ENCODE data around the gene TGM4.

Gene TGM4

DNA sequence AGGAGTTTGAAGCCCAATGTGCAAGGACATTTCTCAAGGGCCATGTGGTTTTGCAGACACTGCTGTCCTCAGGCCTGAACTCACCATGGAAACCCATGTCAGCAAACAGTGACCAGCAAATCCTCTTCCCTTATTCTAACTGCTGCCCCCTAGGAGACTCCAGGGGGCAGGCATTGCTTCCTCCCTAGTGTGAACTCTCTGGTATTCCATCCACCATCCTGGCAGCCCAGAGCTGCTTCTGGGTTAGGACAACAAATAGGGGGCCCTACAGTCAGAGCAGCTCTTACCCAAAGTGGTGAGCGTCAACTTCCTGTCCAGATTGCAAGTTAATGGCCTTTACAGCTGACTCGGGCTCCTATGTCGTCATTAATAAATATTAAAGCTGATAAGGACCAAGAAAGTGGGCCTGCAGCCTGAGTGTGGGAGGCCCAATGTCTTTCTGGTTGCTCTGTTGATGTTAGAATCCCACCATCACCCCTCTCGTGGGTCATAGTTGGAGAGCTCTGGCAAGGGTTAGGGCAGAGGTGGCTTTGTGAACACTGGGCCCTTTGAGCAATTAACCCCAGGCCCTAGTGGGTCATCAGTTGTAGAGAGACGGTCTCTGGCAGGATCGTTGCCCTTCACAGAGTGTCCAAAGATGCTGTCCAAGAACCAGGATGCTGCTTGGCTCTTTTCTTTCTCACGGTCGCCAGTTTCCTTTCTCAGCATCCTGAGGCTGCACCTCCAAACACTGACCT lies 41.5 kb downstream of the TGM4 start:
- DNase-seq (no peak), ATAC-seq (no peak)
- Mint-ChIP-seq H3K27me3 (no peaks in the 10 kb centered on the region), H3K36me3 (ENCODE audit: low read depth) (no peaks in the 10 kb centered on the region), H3K9me3 (no peaks in the 10 kb centered on the region), H3K4me3 (no peak overlapping the region), H3K4me1 (no peaks in the 10 kb centered on the region), H3K27ac (no peak overlapping the region)

DNA sequence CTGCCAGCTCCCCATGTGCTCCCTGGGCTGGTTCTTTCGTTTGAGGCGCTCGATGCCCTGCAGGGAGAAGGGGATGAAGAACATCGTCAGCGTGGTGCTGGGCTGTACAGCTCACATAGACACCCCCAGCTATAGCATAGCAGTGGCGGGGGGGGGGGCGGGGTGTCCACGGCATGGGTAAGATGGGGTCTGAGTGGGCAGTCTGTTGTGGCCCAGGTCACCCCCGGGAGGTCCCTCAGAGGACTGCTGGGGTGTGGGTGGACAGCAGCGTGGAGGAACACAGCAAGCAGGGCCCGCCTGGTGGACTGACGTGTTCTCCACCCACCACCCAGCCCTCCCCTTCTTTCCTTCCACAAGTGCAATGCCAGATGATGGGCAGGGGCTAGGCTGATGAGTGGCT lies 43.7 kb downstream of the TGM4 start:
- Mint-ChIP-seq H3K9me3 (no peaks in the 10 kb centered on the region), H3K27ac (no peak overlapping the region), H3K36me3 (ENCODE audit: low read depth) (no peaks in the 10 kb centered on the region), H3K27me3 (no peaks in the 10 kb centered on the region), H3K4me1 (no peaks in the 10 kb centered on the region), H3K4me3 (no peak overlapping the region)
- no peak for DNase-seq
- no peak for ATAC-seq

DNA sequence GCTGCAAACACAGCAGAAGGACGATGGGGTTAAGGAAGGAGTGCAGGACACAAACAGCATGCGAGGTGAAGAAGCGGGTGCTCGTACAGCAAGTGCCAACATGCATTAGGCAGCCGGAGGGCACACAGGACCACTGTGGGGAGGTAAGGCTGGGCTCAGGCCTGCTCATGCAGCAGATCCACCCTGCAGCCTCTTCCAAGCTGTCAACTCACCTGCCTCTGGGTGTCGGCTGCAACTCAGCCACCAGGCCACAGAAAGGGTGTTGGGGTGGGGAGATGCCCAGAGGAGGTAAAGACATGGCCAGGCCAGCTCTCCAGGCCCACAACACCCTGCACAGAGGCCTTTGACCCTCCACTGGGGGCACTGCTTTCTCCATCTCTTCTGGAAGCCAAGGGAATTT lies 44.2 kb downstream of the TGM4 start:
- H3K9me3 Mint-ChIP-seq = no peaks in the 10 kb centered on the region
- H3K27ac Mint-ChIP-seq = no peak overlapping the region
- DNase-seq (no peak), ATAC-seq (no peak)
- no peaks in the 10 kb centered on the region for H3K36me3 Mint-ChIP-seq (ENCODE audit: low read depth)
- no peaks in the 10 kb centered on the region for H3K4me1 Mint-ChIP-seq
- H3K27me3 Mint-ChIP-seq = no peaks in the 10 kb centered on the region
- H3K4me3 Mint-ChIP-seq = no peak overlapping the region

DNA sequence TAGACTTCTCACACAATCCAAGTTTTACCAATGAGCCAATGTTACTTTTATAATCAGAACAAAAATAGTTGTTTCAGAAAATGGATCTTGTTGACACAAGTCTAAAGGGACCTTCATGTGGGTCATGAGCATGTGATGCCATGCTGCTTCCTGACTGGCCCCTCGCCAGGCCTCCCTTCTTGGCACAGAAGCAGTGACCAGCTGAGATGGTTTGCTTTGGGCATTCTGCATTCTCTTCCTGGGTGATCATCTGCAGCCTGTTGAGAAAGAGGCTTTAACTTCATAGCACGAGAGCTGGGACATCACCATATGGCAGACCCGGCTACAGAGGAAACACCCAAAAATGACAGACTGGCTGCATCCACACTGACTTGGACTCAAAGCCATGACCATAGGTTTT lies 45.7 kb downstream of the TGM4 start:
- Mint-ChIP-seq H3K27me3 (no peaks in the 10 kb centered on the region), H3K36me3 (ENCODE audit: low read depth) (no peaks in the 10 kb centered on the region), H3K27ac (no peak overlapping the region), H3K9me3 (no peaks in the 10 kb centered on the region), H3K4me3 (no peak overlapping the region), H3K4me1 (no peaks in the 10 kb centered on the region)
- ATAC-seq (no peak), DNase-seq (no peak)

DNA sequence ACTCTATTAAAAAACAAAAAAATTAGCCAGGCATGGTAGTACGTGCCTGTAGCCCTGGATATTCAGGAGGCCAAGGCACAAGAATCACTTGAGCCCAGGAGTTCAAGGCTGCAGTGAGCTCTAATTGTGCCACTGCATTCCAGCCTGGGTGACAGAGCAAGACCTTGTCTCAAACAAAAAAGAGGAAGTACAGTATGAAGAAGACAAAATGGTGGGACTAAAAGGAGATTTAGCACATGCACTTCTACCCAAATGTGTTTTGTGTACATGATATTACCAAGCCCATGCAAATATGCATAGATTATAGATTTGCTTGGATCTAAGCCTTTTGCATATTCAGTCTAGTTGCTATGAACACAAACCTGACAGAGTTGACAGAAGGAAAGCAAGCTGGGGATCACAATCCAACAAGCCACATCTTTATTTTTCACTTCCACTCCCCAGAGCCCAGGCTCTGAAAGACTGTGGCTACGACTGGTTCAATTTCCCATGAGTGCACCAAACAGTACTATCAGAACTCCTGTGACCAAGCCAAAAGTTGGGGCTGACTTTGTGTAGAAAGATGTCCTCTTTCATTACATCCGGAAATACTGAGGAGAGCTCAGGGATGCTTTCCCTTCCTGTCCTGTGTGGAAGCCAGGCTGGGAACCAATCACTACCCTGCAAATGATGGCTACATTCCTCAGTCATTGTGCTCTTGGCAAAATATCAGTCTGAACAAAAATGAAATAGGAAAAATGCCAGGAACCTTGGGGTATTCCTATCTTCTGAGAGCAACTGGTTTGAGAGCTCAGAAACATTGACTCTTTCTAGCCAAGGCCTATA lies 49.4 kb downstream of the TGM4 start:
- H3K27me3 Mint-ChIP-seq = no peaks in the 10 kb centered on the region
- no peak overlapping the region for H3K4me3 Mint-ChIP-seq
- no peak for DNase-seq
- ATAC-seq = no peak
- H3K4me1 Mint-ChIP-seq = no peaks in the 10 kb centered on the region
- H3K27ac Mint-ChIP-seq = no peak overlapping the region
- peaks cover 10% of the 10 kb centered on the region for H3K36me3 Mint-ChIP-seq (ENCODE audit: low read depth)
- no peaks in the 10 kb centered on the region for H3K9me3 Mint-ChIP-seq

DNA sequence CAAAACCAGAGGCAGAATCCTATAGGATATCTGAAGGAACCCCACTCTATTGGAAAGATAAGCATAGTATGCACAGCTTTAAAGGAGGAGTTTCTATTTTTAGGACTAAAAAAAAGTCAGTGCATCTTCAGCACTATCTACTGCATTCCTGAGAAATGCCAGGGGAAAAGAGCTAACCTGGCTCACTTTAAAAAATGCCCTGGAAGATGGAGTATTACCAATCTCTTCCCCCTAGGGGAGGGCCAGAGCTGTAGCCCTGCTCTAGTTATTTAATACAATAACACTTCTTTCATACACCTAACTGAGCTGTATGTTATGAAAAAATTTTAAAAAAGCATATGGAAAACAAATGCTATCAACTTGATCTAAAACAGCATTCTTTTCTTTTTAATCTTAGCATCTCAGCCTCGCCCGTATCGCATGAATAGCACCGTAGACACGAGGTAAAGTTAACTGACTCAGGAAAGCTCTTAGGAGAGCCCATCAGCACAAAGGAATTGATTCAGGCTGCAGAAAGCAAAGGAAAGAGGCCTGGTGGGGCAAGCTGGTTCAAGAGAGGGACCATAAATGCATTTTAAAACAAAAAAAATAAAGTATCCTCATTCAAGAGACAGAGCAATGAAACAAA lies 50.2 kb downstream of the TGM4 start:
- no peaks in the 10 kb centered on the region for H3K4me1 Mint-ChIP-seq
- ATAC-seq = no peak
- H3K9me3 Mint-ChIP-seq = no peaks in the 10 kb centered on the region
- H3K27me3 Mint-ChIP-seq = no peaks in the 10 kb centered on the region
- H3K4me3 Mint-ChIP-seq = no peak overlapping the region
- H3K36me3 Mint-ChIP-seq (ENCODE audit: low read depth) = peaks cover 11% of the 10 kb centered on the region
- no peak overlapping the region for H3K27ac Mint-ChIP-seq
- DNase-seq = no peak

DNA sequence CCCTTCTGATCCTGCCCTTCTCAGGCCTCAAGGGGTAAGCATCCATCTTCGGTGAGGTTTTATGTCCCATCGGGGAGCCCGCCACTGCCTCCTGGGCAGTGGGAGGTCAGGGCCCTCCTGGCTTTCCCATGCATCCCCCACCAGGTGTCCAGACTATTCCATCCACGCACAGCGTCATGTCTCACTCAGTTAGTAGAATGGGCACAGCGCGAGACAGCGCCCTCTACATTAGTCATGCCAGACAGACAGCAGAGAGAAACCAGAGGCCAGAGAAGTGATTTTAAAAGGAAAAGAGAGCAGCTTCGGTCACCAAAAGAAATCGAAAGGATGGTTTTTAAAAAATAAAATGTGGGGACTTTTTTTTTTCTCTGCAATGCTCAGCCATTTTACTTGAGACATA lies 51.8 kb downstream of the TGM4 start:
- ATAC-seq (no peak), DNase-seq (no peak)
- H3K4me1 Mint-ChIP-seq = no peaks in the 10 kb centered on the region
- H3K36me3 Mint-ChIP-seq (ENCODE audit: low read depth) = peaks cover 11% of the 10 kb centered on the region
- H3K4me3 Mint-ChIP-seq = no peak overlapping the region
- H3K9me3 Mint-ChIP-seq = no peaks in the 10 kb centered on the region
- no peaks in the 10 kb centered on the region for H3K27me3 Mint-ChIP-seq
- H3K27ac Mint-ChIP-seq = no peak overlapping the region

DNA sequence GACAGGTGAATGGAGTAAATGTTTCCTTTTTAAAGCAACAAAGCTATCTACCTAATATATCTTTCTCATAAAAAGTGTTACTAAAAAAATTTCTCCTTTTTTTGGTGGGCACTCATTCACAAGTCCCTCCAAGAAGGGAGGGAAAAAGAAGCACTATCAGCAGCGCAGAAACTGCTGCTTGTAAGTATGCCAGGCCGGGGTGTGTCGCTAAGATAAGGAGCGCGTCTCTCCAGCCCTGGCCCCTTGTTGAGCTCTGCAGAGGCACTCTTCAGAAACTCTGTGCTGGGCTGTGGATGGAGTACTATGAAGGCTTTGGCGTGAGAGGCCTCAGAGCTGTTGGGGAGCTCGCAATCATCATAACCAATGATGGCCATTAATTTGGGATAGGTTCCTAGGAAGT lies 52.5 kb downstream of the TGM4 start:
- ATAC-seq (no peak), DNase-seq (no peak)
- Mint-ChIP-seq H3K4me1 (no peaks in the 10 kb centered on the region), H3K27me3 (no peaks in the 10 kb centered on the region), H3K9me3 (no peaks in the 10 kb centered on the region), H3K36me3 (ENCODE audit: low read depth) (peaks cover 11% of the 10 kb centered on the region), H3K4me3 (no peak overlapping the region), H3K27ac (peak overlapping the region; percentile 62)

DNA sequence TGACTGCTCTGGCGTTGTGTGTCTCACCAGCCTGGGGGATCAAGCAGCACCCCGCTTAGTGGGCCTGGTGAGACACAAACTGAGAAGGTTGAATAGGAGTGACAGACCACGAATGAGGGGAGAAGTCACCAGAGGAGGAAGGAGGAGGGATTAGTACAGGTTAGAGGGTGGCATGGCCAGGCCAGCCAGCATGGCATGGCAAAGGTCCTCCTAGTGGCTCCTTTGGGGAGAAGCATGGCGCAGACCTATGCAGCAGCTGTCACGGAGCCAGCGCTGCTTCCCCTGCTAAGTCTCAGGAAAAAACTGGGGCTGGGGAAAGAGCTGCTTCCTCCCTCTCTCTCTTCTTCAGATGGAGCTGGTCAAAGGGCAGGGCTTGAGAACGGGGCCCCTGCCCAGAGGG lies 53.0 kb downstream of the TGM4 start:
- Mint-ChIP-seq H3K9me3 (no peaks in the 10 kb centered on the region), H3K4me3 (no peak overlapping the region), H3K27ac (peak overlapping the region; percentile 62), H3K27me3 (no peaks in the 10 kb centered on the region), H3K36me3 (ENCODE audit: low read depth) (peaks cover 11% of the 10 kb centered on the region), H3K4me1 (no peaks in the 10 kb centered on the region)
- DNase-seq = no peak
- ATAC-seq = no peak

DNA sequence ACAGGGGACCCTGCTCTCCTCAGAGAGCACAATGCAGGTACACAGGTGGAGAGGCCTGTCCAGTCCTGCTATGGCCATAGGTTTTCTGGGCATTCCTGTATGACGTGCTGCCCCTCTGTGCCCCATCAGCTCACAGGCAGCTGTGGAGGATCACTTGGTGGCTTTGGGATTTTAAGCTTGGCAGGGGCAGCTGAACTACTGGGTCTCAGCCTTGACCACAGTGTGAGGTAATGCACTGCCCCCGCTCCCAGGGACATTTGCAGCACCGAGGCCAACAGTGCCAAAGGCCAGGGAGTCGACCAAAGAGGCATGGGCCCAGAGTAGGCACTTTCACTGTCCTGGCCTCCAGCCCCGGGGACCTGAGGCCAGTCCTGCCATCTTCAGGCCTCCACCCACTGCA lies 55.4 kb downstream of the TGM4 start:
- ATAC-seq (no peak), DNase-seq (no peak)
- H3K9me3 Mint-ChIP-seq = no peaks in the 10 kb centered on the region
- no peaks in the 10 kb centered on the region for H3K27me3 Mint-ChIP-seq
- H3K4me1 Mint-ChIP-seq = no peaks in the 10 kb centered on the region
- peaks cover 17% of the 10 kb centered on the region for H3K36me3 Mint-ChIP-seq (ENCODE audit: low read depth)
- no peak overlapping the region for H3K4me3 Mint-ChIP-seq
- H3K27ac Mint-ChIP-seq = no peak overlapping the region

DNA sequence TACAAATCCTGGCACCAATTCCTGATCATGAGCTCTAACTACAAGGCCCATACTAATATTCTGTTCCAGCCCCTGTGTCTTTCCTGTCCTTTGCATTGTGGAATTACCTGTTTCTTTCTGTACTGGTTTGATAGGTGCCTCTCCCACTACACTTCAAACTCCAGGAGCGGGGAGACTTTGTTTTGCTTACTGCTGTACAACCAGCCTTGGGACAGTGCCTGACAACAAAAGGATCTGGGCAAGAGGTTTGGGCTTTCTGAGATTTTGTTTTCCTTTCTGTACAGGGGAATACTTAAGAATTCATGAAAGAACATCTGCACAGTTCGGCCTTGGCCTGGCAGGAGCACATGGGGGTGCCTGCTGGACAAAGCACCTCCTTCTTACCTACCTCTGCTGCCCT lies 56.5 kb downstream of the TGM4 start:
- no peak overlapping the region for H3K4me3 Mint-ChIP-seq
- DNase-seq (no peak), ATAC-seq (no peak)
- H3K27ac Mint-ChIP-seq = no peak overlapping the region
- H3K27me3 Mint-ChIP-seq = no peaks in the 10 kb centered on the region
- H3K36me3 Mint-ChIP-seq (ENCODE audit: low read depth) = peaks cover 17% of the 10 kb centered on the region
- no peaks in the 10 kb centered on the region for H3K9me3 Mint-ChIP-seq
- no peaks in the 10 kb centered on the region for H3K4me1 Mint-ChIP-seq

DNA sequence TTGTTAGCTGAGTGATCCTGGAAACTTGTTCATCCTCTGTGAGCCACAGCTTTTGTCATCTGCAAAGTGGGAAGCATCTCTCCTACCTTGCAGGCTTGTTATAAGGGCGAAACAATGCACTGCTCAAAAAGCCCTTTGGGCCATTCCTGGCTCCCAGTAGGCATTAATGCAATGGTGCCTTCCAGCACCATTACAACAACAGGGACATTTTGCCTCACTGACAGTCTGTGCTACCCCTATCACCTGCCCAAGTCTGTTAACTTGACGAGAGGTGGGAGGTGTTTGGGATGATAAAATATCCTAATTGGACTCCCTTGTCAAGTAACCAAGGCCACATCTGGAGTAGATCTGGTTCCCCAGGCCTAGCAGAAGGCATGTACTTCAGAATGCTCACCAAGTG lies 57.4 kb downstream of the TGM4 start:
- Mint-ChIP-seq H3K27me3 (no peaks in the 10 kb centered on the region), H3K9me3 (no peaks in the 10 kb centered on the region), H3K27ac (no peak overlapping the region), H3K4me3 (no peak overlapping the region), H3K4me1 (peaks cover 4% of the 10 kb centered on the region), H3K36me3 (ENCODE audit: low read depth) (peaks cover 17% of the 10 kb centered on the region)
- DNase-seq (no peak), ATAC-seq (no peak)

DNA sequence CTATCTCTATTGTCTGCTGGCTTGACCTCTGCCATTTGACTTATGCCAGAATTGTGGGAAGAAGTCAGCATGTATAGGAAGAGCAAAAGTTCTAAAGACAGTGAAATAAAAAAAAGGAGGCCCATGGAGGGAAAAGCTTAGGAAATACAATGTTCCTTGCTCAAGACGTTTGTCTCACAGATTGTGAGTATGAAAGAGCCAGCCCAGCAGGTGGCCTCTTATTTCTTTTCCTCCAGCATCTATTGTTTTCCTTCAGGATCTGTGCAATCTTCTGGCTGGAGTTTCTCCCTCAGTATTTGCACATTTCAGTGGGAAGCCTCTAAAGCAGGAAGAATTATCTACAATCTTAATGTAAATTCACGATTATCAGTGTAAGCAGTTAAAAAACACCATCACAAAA lies 57.9 kb downstream of the TGM4 start:
- DNase-seq (no peak), ATAC-seq (no peak)
- Mint-ChIP-seq H3K4me1 (peaks cover 4% of the 10 kb centered on the region), H3K36me3 (ENCODE audit: low read depth) (peaks cover 13% of the 10 kb centered on the region), H3K4me3 (no peak overlapping the region), H3K27me3 (no peaks in the 10 kb centered on the region), H3K27ac (no peak overlapping the region), H3K9me3 (no peaks in the 10 kb centered on the region)

DNA sequence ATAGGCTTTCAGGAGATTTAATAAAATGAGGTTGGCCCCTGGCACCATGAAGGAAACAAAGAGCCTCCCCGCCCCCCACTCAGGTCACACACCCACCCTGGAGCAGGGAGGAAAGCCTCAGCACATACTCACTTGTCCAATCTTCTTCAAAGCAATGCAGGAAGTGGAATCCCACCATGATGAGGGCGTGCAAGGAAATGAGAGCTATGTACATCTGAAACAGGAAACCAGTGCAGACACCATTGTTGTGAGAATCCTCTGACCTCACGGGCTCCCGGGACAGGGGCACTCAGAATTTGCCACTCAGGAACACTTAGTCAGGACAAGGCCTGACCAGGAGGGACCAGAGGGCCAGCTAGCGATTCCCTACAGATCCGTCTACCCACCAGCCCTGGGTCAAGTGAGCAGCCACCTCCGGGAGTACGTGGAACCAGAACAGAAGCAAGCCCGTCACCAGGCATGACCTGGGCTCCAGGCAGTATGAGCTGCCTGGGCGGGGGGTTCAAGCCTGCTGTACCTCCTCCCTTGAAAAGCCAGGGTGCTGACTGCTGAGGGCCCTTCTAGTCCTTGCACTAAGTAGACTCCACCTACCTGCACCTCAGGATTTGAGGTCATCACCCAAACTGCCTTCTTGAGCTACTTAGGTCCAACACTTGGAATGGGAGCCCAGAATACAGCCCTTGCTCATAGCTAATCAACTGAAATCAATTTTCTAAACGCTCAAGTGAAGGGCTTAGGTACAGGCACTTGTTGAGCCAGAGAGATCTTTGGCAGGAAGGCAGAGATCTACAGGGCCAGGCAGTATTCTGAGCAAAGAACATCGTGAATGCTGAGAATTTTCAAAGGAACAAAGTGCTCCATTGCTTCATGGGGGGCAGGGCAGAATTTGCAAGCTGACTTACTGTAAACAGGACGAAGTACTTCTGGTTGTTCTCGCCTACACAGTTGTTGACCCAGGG lies 58.9 kb downstream of the TGM4 start:
- no peak overlapping the region for H3K27ac Mint-ChIP-seq
- no peak for DNase-seq

More for the DNA sequence above, 58.9 kb downstream of the TGM4 start:
- no peak for ATAC-seq
- Mint-ChIP-seq H3K4me1 (peaks cover 4% of the 10 kb centered on the region), H3K27me3 (no peaks in the 10 kb centered on the region), H3K4me3 (no peak overlapping the region), H3K9me3 (no peaks in the 10 kb centered on the region), H3K36me3 (ENCODE audit: low read depth) (peaks cover 16% of the 10 kb centered on the region)
